Adrenal gland (tissue), 5 donors: ENCODE results near the gene MTMR6.

ENCODE experiments used
- CTCF ChIP-seq, 6 experiments: fragments of 450-650 bp in 4 of 6; fragments of 200-600 bp in 2 of 6; sonication (generic) in 1 of 6; IDR thresholded peaks; 1 replicate in 5 of 6; 2 replicates in 1 of 6; pipeline versions ENCODE4 v1.5.1 to v1.8.0; 2016 to 2021; ENCODE audit warnings: antibody characterized with exemption in 6 of 6, mild to moderate bottlenecking in 2 of 6, moderate library complexity in 1 of 6
- POLR2A ChIP-seq, 2 donors: fragments of 450-650 bp; IDR thresholded peaks; one replicate each; pipeline ENCODE4 v1.6.1; 2017; ENCODE audit warnings: antibody characterized with exemption in 2 of 2, mild to moderate bottlenecking in 2 of 2, moderate library complexity in 1 of 2
- donor health status: DM: no; HTN: no; CAD: no.

- TF ChIP-seq CTCF (IDR thresholded peaks at IDR 0.05) (no peak), POLR2A (IDR thresholded peaks at IDR 0.05) (no peak)
Observed at GRCh38 chr13:25218019-25218418, 69.3 kb downstream of the MTMR6 start.
